Lower leg skin (tissue), 4 donors: ENCODE data around the gene EYS. TPM values are rescaled to one million over a fixed set of nuclear protein-coding genes. Genes with fewer than 3 reads are reported as not detected.
"Not testable (repeated sequence)": the region's sequence is repeated elsewhere in the genome, so short reads cannot be mapped to it uniquely, and the experiment has no call there.

ENCODE experiments used
- DNase-seq, 2 donors: peaks; one replicate each; pipeline ENCODE4 v3.0.0-alpha.2; 2019; ENCODE audit warnings: low spot score in 2 of 2
- H3K4me3 ChIP-seq: fragments of 200-600 bp; sonication (generic); 2 replicates; pipeline ENCODE4 v1.5.1; 2017; ENCODE audit warnings: mild to moderate bottlenecking, low read depth; ENCODE audit not compliant: poor library complexity, severe bottlenecking
- POLR2A ChIP-seq, 2 donors: fragments of 450-650 bp; IDR thresholded peaks; one replicate each; pipeline ENCODE4 v1.6.1; 2016 to 2017; ENCODE audit warnings: antibody characterized with exemption in 2 of 2, mild to moderate bottlenecking in 1 of 2, moderate library complexity in 1 of 2
- WGBS, 2 donors: methylation state at CpG; one replicate each; pipeline ENCODE4 v1.1.5; 2018; 5-methylcytosine and 5-hydroxymethylcytosine counted together
- intact Hi-C: fragments of 100-400 bp; cut with DNase I; formaldehyde crosslinking; loops from one replicate; pipeline ENCODE4 v1.15.0; 2023; ENCODE audit warnings: low total_unique reads
- total RNA-seq, 4 donors: library from RNA; depleted of rRNA; stranded (reverse); fragments of >200 nt; gene quantifications; one replicate each; pipeline ENCODE4 v1.1.0, GENCODE V29; 2016
- TF ChIP-seq, protein P1 (sequence below), 3 donors: fragments of 450-650 bp; IDR thresholded peaks; one replicate each; pipeline ENCODE4 v1.5.1; 2016; ENCODE audit warnings: antibody characterized with exemption in 3 of 3, mild to moderate bottlenecking in 3 of 3, moderate library complexity in 2 of 3

Gene EYS
- total RNA-seq, 4 donors from 2014 or later, result 0.04 TPM; not detected in 3

DNA sequence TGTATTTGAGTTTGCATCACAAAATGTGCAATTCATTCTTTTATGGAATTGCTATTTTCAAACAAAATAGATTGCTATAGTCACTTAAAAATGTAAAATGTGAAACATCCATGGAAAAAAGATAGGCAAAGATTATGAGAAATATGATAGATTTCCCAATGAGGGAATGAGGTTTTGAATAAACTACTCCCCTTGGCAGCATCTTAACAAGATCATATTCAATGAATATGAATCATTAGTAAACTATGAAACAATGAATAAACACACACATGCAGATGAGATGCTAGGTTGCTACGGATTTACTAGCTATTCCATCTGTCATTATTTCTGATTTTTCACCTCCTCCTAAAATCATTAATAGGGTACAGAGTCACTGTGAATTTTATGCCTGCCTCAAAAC lies 1669.6 kb downstream of the EYS start:
- no peak for TF ChIP-seq POLR2A (IDR thresholded peaks at IDR 0.05)
- TF ChIP-seq, protein P1, sequence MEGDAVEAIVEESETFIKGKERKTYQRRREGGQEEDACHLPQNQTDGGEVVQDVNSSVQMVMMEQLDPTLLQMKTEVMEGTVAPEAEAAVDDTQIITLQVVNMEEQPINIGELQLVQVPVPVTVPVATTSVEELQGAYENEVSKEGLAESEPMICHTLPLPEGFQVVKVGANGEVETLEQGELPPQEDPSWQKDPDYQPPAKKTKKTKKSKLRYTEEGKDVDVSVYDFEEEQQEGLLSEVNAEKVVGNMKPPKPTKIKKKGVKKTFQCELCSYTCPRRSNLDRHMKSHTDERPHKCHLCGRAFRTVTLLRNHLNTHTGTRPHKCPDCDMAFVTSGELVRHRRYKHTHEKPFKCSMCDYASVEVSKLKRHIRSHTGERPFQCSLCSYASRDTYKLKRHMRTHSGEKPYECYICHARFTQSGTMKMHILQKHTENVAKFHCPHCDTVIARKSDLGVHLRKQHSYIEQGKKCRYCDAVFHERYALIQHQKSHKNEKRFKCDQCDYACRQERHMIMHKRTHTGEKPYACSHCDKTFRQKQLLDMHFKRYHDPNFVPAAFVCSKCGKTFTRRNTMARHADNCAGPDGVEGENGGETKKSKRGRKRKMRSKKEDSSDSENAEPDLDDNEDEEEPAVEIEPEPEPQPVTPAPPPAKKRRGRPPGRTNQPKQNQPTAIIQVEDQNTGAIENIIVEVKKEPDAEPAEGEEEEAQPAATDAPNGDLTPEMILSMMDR (IDR thresholded peaks at IDR 0.05), result no peak
- H3K4me3 ChIP-seq, result no peak overlapping the region
- no peak for DNase-seq
- intact Hi-C loops, result no loop called here
- 16 to 26% methylated on average over 1 of the region's 1 CpG for WGBS, 2 donors

DNA sequence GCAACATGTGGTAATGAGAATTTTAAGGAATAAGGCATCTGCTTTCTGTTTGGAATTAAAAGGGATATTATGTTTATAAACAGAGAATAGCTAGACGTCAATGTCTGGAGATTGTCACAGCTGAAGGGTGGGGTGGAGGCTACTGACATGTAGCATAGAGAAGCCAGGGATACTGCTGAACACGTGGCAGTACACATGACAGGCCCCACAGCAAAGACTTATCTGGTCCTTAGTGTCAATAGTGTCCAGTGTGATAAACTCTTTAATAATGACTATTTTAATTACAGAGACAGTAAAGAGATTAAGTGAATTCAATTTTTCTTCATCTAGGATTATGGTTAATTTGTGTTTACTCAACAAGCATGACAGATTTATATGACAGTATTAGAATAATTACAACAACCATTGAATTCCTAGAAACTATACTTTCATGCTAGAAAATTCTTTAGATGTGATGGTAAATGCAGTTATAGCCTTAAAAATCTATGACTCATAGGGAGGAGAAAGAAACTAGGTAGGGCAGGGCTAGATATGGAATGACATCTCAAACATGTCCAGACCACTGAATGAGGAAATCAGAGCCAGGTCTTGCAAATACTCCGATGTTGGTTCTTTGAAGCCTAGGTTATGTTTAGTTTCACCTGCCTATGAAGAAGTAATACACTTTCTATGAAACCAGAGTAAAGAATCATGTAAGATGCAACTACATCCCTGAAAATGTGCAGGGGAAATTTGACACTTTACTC lies 1671.9 kb downstream of the EYS start:
- intact Hi-C loops, result no loop called here
- DNase-seq, result no peak
- H3K4me3 ChIP-seq, result no peak overlapping the region
- WGBS, 2 donors, result 28 to 38% methylated on average over 3 of the region's 3 CpGs
- TF ChIP-seq, protein P1 (IDR thresholded peaks at IDR 0.05), result no peak
- no peak for TF ChIP-seq POLR2A (IDR thresholded peaks at IDR 0.05)

DNA sequence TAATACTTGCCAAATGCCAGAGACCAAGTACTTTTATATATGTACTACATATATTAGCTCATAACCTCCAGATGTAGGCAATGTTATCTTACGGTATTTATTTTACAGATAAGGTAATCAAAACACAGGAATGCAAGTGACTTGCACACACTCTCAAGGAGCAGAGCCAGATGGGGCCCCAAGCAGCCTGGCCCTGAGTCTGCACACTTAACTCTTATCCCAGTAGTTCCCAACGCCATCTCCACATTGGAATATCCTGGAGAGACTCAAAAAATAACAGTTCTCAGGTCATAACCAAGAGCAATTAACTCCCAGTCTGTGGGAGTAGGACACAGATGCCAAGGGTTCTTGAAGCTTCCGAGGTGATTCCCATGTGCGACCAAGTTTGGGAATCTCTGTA lies 1672.7 kb downstream of the EYS start:
- TF ChIP-seq POLR2A (IDR thresholded peaks at IDR 0.05), result no peak
- TF ChIP-seq, protein P1 (IDR thresholded peaks at IDR 0.05), result no peak
- WGBS, 2 donors, result 71 to 76% methylated on average over 4 of the region's 4 CpGs
- H3K4me3 ChIP-seq, result no peak overlapping the region
- intact Hi-C loops, result no loop called here
- no peak for DNase-seq

DNA sequence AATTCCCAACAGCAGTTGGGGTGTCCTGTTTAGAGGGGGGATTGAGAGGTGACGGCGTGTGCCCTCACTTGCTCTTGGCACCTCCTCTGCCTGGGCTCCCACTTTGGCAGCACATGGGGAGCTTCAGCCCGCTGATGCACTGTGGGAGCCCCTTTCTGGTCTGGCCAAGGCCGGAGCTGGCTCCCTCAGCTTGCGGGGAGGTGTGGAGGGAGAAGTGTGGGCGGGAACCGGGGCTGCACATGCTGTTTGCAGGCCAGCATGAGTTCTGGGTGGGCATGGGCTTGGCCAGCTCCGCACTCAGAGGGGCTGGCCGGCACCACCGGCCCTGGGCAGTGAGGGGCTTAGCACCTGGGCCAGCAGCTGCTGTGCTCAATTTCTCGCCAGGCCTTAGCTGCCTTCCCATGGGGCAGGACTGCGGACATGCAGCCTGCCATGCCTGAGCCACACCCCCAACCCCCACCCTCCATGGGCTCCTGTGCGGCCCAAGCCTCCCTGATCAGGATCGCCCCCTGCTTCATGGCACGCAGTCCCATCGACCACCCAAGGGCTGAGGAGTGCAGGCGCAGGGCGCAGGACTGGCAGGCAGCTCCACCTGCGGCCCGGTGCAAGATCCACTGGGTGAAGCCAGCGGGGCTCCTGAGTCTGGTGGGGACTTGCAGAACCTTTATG lies 1675.9 kb downstream of the EYS start:
- H3K4me3 ChIP-seq, DNase-seq, intact Hi-C loops: not testable (repeated sequence)
- 95 to 97% methylated on average over 14 to 17 of the region's 21 CpGs for WGBS, 2 donors

DNA sequence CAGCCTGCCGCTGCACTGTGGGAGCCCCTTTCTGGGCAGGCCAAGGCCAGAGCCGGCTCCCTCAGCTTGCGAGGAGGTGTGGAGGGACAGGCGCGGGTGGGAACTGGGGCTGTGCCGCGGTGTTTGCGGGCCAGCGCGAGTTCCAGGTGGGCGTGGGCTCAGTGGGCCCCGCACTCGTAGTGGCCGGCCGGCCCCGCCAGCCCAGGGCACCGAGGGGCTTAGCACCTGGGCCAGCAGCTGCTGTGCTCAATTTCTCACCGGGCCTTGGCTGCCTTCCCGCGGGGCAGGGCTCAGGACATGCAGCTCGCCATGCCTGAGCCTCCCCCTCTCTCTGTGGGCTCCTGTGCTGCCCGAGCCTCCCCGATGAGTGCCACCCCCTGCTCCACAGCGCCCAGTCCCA lies 1683.3 kb downstream of the EYS start:
- WGBS, 2 donors, result 92 to 95% methylated on average over 19 to 24 of the region's 24 CpGs
- TF ChIP-seq POLR2A (IDR thresholded peaks at IDR 0.05), result no peak
- TF ChIP-seq, protein P1 (IDR thresholded peaks at IDR 0.05), result no peak
- no peak for DNase-seq
- no peak overlapping the region for H3K4me3 ChIP-seq
- intact Hi-C loops, result no loop called here

DNA sequence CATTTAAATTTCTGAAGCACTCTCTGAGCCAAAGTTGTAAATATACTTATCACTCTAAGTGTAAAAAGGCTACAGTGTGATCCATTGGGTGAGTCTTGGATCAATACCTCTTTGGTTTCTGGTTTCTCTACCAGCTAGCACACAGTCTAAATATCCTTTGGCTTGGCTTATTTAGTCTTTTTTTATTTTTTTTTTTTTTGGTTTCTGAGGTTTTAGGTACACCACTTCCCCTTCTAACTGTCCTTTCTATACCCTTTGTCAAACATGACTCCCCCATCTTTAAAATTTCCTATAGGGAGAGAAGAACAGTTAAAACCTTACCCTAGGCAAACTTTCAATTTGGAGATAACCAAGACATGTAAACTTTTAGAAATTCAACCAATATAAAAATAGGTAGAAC lies 1692.4 kb downstream of the EYS start:
- no peak for DNase-seq
- no peak overlapping the region for H3K4me3 ChIP-seq
- no peak for TF ChIP-seq POLR2A (IDR thresholded peaks at IDR 0.05)
- TF ChIP-seq, protein P1 (IDR thresholded peaks at IDR 0.05), result no peak
- intact Hi-C loops, result no loop called here
